GM19240 (cell line): ENCODE results near the gene MPC1L.

ENCODE experiments used
- DNase-seq: peaks from one replicate; pipeline ENCODE4 v3.0.0; 2011; ENCODE audit warnings: low spot score; ENCODE audit not compliant: insufficient read length

Gene MPC1L

GRCh38 chrX:40628506-40628905 is 5.3 kb downstream of the MPC1L start:
- DNase-seq: no peak

DNA sequence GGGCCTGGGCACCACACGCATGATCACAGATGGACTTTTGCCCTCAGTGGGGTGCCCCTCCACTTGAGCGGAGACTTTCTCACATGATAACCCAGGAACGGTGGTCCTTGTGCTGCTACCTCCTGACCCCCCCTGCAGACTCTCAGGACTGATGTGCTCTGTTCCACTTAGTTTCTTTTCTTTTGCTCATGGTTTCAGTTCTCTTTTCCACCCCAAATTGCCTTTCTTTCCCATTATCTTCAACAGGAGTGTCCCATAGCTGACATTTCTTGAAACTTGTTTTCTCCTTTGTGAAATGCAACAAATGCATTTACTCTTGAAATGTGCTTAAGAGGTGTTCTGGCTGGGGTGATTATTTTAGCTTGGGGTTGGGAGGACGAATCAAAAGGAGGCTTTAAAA is 9.0 kb downstream of the MPC1L start:
- DNase-seq: no peak

DNA sequence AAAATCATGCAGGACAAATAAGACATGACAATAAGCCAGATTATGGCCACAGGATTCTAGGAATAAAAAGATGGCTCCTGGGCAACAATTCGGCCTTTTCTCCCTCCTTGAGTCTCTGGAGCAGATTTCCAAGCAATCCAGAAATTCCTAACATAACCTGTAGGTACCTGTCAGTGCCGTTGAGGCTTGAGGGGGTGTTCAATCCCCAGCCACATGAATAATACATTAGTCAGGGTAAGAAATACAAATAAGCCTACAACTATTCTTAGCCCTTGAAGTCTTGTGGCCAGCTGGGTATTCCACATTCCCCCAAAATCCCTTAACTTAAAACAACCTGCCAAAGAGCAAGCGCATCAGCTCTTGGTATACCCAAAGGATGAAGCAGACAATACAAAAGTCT is 14.5 kb downstream of the MPC1L start:
- no peak for DNase-seq

GRCh38 chrX:40644176-40644575 is 20.9 kb downstream of the MPC1L start:
- no peak for DNase-seq

GRCh38 chrX:40644821-40645358 is 21.7 kb downstream of the MPC1L start:
- peak; percentile 37 for DNase-seq

DNA sequence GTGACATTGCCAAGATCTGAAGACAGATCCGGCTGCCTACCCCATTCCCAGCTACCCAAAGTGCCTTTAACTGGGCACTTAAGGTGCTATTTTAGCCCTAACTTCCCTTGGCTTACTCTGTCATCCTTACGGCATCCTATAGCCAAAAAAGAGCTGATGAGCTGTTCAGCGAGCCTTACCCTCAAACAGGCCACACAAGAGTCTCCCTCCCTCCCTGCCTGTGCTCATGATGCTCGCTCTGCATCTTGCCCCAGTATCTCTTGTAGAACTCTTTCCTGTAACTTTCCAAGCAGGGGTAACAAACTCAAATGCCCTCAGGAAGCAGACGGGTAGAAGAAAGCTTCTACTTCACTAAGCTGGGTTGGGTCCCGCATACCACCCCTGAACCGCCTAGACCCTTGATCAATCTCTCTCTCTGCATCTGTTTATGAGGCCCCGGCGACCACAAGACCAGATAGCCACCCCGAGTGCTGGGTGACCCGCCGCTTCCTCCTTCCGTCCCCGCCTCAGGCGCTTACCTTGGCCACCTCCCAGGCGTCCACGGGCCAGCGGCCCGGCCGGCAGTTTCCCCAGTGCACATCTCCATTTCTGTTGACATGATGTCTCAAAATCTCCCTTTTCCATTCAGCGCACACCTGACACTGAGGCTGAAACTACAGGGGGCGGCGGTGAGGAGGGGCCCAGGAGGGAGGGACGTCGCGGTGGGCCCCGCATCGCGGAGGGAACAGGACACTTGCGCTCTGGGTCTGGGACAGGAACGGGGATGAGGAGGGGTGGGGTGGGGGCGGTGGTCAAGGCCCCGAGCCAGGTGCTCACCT is 23.5 kb downstream of the MPC1L start:
- DNase-seq: no peak

DNA sequence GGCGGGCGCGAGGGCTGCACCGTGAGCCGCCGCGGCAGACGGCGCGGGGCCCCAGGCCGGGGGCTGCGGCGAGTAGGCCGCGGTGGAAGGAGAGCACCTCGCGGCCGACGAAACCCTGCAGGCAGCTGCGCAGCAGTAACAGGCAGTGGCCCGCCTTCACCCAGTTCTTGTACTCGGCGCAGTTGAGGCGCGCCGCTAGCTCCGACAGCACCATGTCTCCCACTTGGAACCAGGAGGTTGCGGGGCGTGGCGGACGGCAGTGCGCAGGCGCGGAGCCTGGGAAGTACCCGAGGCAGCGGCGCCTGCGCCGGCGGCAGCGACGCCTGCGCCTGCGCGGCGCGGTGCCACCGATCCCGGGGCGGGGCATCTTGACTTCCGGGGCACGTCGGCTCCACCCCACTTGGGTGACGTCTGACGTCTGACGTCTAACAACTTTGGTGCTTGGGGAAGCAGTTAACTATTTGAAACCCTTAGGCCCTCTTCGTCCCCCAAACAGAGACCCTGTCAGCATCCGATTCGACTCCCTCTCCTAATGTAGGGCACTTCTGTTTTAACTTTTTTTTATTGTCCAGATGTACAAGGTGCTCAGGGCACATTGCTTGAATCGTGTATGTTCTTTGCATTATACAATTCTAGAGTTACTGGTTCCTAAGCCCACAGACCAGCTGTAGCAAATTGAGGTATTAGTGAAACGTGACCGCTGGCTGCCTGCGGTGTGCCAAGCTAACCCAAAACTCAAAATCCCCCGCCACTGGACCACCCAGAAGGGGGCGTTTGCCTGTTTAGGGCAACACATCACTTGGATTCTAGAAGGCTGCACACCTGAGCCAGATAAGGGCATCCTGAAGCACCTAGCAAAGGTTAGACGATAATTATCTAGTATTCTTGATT is 24.3 kb downstream of the MPC1L start, which contains the start of gene CXorf38:
Gene CXorf38, minus strand, starts transcription at position 255 of the 891 bp plus-strand sequence. Its CDS starts 41 bp downstream, at position 214.
- peak; percentile 66 for DNase-seq

DNA sequence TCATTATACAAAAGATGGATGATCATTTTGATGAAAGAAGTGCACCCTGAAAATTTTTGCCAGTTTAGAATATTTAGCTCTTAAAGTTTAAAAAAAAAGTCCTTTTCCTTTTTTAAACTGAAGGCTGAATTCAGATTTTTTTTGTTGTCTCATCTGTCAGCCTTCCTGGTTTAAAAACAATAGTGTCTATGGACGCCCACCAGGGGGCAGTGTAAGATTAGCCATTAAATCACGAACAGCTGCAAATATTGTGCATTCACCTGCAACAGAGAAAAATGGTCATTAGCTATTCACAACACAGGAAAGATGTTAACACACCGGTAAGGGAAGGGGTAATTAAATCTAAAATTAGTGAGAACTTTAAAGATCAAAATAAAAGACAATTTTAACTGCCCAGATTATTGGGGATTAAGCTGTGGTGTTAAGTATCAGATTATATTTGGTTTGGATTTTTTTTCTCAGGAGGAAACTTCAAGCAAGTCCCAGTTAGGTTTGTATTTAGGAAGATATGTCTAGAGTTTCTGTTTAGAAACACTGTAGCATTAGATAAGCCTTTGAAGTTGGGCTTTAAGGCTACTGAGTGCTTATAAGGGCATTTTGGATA is 28.5 kb downstream of the MPC1L start:
- DNase-seq: no peak

DNA sequence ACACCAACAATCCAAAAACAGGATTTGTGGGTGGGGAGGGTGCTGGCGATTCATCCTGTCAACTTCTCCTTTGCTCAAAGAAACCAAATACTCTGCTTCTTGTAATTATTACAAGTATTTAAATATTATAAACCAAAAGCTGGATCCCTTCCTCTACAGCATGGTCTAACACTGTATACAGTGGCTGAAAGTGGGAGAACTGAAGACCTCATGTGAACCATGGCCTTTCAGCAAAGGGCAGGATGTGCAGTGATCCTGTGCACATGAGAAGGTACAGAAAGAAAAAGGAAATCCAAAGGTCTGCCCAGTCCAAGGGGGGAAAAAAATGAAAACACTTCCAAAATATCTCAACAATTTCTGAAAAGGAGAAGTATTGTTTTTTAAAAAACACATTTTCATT is 29.4 kb downstream of the MPC1L start:
- no peak for DNase-seq

DNA sequence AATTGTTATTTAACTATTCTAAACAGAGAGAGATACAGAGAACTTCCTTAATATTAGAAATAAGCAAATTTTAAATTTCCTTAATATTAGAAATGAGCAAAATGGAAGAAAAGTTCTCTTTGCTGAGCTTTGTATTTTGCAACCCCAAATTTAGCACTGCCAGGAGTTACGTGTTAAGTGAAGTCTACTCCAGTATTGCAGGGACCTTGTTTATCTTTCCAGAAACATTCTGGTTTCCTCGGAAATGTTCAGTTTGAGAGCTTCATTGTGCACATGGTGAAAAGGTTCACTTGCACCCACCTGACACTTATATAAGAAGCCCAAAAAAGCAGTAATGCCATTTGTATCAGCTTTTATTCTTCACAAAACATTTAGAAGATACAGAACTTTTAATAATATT is 30.3 kb downstream of the MPC1L start:
- DNase-seq: no peak

DNA sequence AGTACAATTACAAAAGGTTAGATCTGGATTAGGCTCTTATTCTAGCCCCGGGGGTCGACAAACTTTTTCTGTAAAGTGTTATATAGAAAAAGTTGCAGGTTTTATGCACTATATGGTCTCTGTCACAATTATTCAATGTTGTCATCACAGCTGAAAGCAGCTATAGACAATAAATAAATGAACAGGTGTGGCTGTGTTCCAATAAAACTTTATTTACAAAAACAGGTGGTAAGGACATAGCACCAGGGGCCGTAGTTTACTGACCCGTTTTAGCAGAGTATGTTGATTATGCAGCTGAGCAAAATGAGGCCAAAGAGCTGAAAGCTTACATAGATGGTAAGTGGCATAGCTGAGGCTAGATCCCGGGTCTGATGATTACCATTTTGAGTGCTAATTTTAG is 37.2 kb downstream of the MPC1L start:
- no peak for DNase-seq

GRCh38 chrX:40661489-40661888 is 38.3 kb downstream of the MPC1L start:
- no peak for DNase-seq

- DNase-seq: no peak
Measured at GRCh38 chrX:40663078-40663740, 40.0 kb downstream of the MPC1L start.

DNA sequence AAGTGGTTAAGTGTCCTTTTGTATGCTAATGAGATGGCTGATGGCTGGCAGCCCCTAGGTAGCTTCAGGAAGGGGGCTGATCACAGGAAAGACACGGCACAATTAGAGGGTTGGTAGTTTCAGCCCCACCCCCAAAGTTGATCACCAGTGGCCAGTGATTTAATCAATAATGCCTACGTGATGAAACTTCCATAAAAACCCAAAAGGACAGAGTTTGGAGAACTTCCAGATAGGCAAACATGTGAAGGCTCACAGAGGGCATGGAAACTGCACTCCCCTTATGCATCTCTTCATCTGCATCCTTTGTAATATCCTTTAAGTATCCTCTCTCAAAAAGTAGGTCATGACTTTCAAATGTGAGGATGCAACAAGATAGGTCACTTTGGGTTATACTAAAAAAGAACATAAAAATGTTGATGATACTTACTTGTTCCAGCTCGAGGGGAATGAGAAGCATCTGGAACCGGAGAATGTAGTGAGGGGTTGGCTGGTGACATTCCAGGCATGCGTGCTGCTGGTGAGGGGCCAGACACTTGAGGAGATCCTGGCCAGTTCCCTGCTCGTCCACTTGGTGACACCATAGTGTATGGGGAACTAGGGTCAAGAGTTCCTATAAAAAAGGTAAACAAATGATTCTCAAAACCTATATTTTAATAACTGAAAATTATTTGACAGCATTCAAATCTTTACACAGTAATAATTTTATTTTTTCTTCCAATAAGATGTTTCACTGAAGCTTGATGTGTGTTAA is 40.8 kb downstream of the MPC1L start:
- no peak for DNase-seq

DNA sequence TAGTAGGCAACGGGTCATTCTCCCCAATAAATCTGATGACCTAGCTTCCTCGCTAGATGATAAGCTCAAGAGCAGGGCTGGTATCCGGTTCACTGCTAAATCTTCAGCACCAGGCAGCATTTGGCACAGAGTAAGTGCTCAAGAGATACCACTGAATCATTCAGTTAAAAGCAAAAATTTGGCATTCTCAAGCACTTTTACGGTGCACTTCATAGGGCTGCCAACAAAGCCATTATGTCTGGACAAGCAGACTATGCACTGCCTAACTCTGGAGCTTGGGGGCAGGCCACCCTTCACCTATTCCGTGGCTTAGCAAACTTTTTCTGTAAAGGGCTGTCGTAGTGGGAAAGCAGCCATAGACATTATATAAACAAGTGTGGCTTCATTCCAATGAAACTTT is 47.9 kb downstream of the MPC1L start:
- no peak for DNase-seq
